HEK293T (cell line): Measurements from ENCODE around the gene TANC1.

Source experiments
- BHLHE40 ChIP-seq: fragments of 450-650 bp; IDR thresholded peaks from 2 replicates; pipeline ENCODE4 v1.6.1; 2016; ENCODE audit warnings: mild to moderate bottlenecking, moderate library complexity, borderline replicate concordance
- FOXA1 ChIP-seq: fragments of 450-650 bp; IDR thresholded peaks from 2 replicates; pipeline ENCODE4 v1.6.1; 2016; ENCODE audit warnings: mild to moderate bottlenecking
- FOXM1 ChIP-seq: fragments of 450-650 bp; IDR thresholded peaks from 2 replicates; pipeline ENCODE4 v1.6.1; 2017; ENCODE audit warnings: mild to moderate bottlenecking, borderline replicate concordance
- HDGF ChIP-seq: fragments of 450-650 bp; IDR thresholded peaks from 2 replicates; pipeline ENCODE4 v1.6.1; 2017; ENCODE audit warnings: antibody characterized with exemption, borderline replicate concordance
- L3MBTL2 ChIP-seq: fragments of 450-650 bp; conservative IDR thresholded peaks from 2 replicates; pipeline ENCODE4 v1.6.1; 2016; ENCODE audit warnings: mild to moderate bottlenecking
- NFRKB ChIP-seq: fragments of 450-650 bp; IDR thresholded peaks from 2 replicates; pipeline ENCODE4 v1.6.1; 2016; ENCODE audit warnings: mild to moderate bottlenecking, moderate library complexity
- SUZ12 ChIP-seq: fragments of 450-650 bp; IDR thresholded peaks from 2 replicates; pipeline ENCODE4 v1.6.1; 2016; ENCODE audit warnings: mild to moderate bottlenecking
- ZNF384 ChIP-seq: fragments of 450-650 bp; IDR thresholded peaks from 2 replicates; pipeline ENCODE4 v1.6.1; 2016

- TF ChIP-seq L3MBTL2 (no peak), FOXA1 (no peak), ZNF384 (no peak), SUZ12 (no peak), NFRKB (no peak), BHLHE40 (no peak), FOXM1 (no peak), HDGF (no peak)
Observed at GRCh38 chr2:159139216-159139933, 170.9 kb downstream of the TANC1 start.
